ENCODE data around the gene SLC44A4.

Gene SLC44A4

GRCh38 chr6:31880616-31881015 is 1.8 kb upstream of the SLC44A4 start:
- no peak overlapping the region for H3K4me3 ChIP-seq (ENCODE audit: low read depth, low read length)
- in situ Hi-C loops (cut with HindIII; ENCODE audit: low sequenced_read_pairs), result no loop called here
- no peak for TF ChIP-seq CTCF (IDR thresholded peaks at IDR 0.05; ENCODE audit: low read depth, low read length)
- DNase-seq (ENCODE audit: low read depth, low spot score), result no peak

GRCh38 chr6:31879901-31880300 is 1.1 kb upstream of the SLC44A4 start:
- DNase-seq (ENCODE audit: low read depth, low spot score), result no peak
- no peak for TF ChIP-seq CTCF (IDR thresholded peaks at IDR 0.05; ENCODE audit: low read depth, low read length)
- no peak overlapping the region for H3K4me3 ChIP-seq (ENCODE audit: low read depth, low read length)
- in situ Hi-C loops (cut with HindIII; ENCODE audit: low sequenced_read_pairs), result no loop called here

- DNase-seq (ENCODE audit: low read depth, low spot score), result no peak
- TF ChIP-seq CTCF (IDR thresholded peaks at IDR 0.05; ENCODE audit: low read depth, low read length), result no peak
- in situ Hi-C loops (cut with HindIII; ENCODE audit: low sequenced_read_pairs), result no loop called here
- no peak overlapping the region for H3K4me3 ChIP-seq (ENCODE audit: low read depth, low read length)
These were observed 346 bp upstream of the SLC44A4 start for GRCh38 chr6:31879143-31879542.

GRCh38 chr6:31878222-31878621 is 575 bp downstream of the SLC44A4 start:
- no peak overlapping the region for H3K4me3 ChIP-seq (ENCODE audit: low read depth, low read length)
- in situ Hi-C loops (cut with HindIII; ENCODE audit: low sequenced_read_pairs), result no loop called here
- TF ChIP-seq CTCF (IDR thresholded peaks at IDR 0.05; ENCODE audit: low read depth, low read length), result no peak
- no peak for DNase-seq (ENCODE audit: low read depth, low spot score)

GRCh38 chr6:31877651-31878161 is 1.1 kb downstream of the SLC44A4 start:
- in situ Hi-C loops (cut with HindIII; ENCODE audit: low sequenced_read_pairs), result no loop called here
- no peak overlapping the region for H3K4me3 ChIP-seq (ENCODE audit: low read depth, low read length)
- no peak for DNase-seq (ENCODE audit: low read depth, low spot score)
- TF ChIP-seq CTCF (IDR thresholded peaks at IDR 0.05; ENCODE audit: low read depth, low read length), result no peak

GRCh38 chr6:31877125-31877650 is 1.6 kb downstream of the SLC44A4 start:
- no peak for DNase-seq (ENCODE audit: low read depth, low spot score)
- H3K4me3 ChIP-seq (ENCODE audit: low read depth, low read length), result no peak overlapping the region
- no peak for TF ChIP-seq CTCF (IDR thresholded peaks at IDR 0.05; ENCODE audit: low read depth, low read length)
- in situ Hi-C loops (cut with HindIII; ENCODE audit: low sequenced_read_pairs), result no loop called here
